Astrocyte (in vitro differentiated cells and primary cell): Measurements from ENCODE around the gene SLC25A10. TPM values are rescaled to one million over a fixed set of nuclear protein-coding genes. Genes with fewer than 3 reads are reported as not detected.

Experiments used
- DNase-seq: peaks from one replicate; pipeline ENCODE4 v3.0.0-alpha.2; 2010; ENCODE audit warnings: low read depth
- FAIRE-seq: peaks from 2 replicates; lab custom pipeline; 2011; peaks lifted over from hg19 to GRCh38; lab: Jason Lieb, UNC
- H2AFZ ChIP-seq: 2 replicates; pipeline ENCODE4 v1.6.0; 2012; ENCODE audit warnings: low read depth, low read length, inconsistent platforms
- H3K27ac ChIP-seq: 2 replicates; pipeline ENCODE4 v1.5.1; 2011; ENCODE audit warnings: low read depth, low read length, inconsistent platforms
- H3K27me3 ChIP-seq: 2 replicates; pipeline ENCODE4 v1.6.0; 2011; ENCODE audit warnings: low read length, inconsistent platforms; ENCODE audit not compliant: insufficient read depth
- H3K36me3 ChIP-seq: 2 replicates; pipeline ENCODE4 v1.5.1; 2011; ENCODE audit warnings: low read length, inconsistent platforms; ENCODE audit not compliant: insufficient read depth
- H3K4me1 ChIP-seq: 2 replicates; pipeline ENCODE4 v1.5.1; 2011; ENCODE audit warnings: low read length, inconsistent platforms; ENCODE audit not compliant: insufficient read depth
- H3K4me2 ChIP-seq: 2 replicates; pipeline ENCODE4 v1.6.0; 2012; ENCODE audit warnings: low read length, inconsistent platforms
- H3K4me3 ChIP-seq: 2 replicates; pipeline ENCODE4 v1.5.1; 2011; ENCODE audit warnings: low read depth, mild to moderate bottlenecking, low read length, inconsistent platforms; ENCODE audit not compliant: insufficient read depth
- H3K79me2 ChIP-seq: 2 replicates; pipeline ENCODE4 v1.6.0; 2012; ENCODE audit warnings: mild to moderate bottlenecking, low read length, inconsistent platforms; ENCODE audit not compliant: insufficient read depth
- H3K9ac ChIP-seq: 2 replicates; pipeline ENCODE4 v1.6.0; 2012; ENCODE audit warnings: mild to moderate bottlenecking, low read length, inconsistent platforms
- H3K9me3 ChIP-seq: 2 replicates; pipeline ENCODE4 v1.5.1; 2012; ENCODE audit warnings: low read depth, mild to moderate bottlenecking, low read length, inconsistent platforms; ENCODE audit not compliant: insufficient read depth
- H4K20me1 ChIP-seq: 2 replicates; pipeline ENCODE4 v1.6.0; 2012; ENCODE audit warnings: low read length, inconsistent platforms; ENCODE audit not compliant: insufficient read depth
- H3K27ac Mint-ChIP-seq: one replicate; pipeline ENCODE4 v1.8.0; 2021; ENCODE audit warnings: mild to moderate bottlenecking, mixed read lengths; ENCODE audit not compliant: unreplicated experiment
- H3K27me3 Mint-ChIP-seq: one replicate; pipeline ENCODE4 v1.8.0; 2021; ENCODE audit warnings: low read depth, mixed read lengths; ENCODE audit not compliant: unreplicated experiment
- H3K36me3 Mint-ChIP-seq: one replicate; pipeline ENCODE4 v1.8.0; 2021; ENCODE audit warnings: low read depth, mixed read lengths; ENCODE audit not compliant: unreplicated experiment
- H3K4me1 Mint-ChIP-seq: one replicate; pipeline ENCODE4 v1.8.0; 2021; ENCODE audit warnings: low read depth, mixed read lengths; ENCODE audit not compliant: unreplicated experiment
- H3K4me3 Mint-ChIP-seq: one replicate; pipeline ENCODE4 v1.8.0; 2021; ENCODE audit warnings: mild to moderate bottlenecking, moderate library complexity, mixed read lengths; ENCODE audit not compliant: unreplicated experiment
- H3K9me3 Mint-ChIP-seq: one replicate; pipeline ENCODE4 v1.8.0; 2021; ENCODE audit warnings: mild to moderate bottlenecking, mixed read lengths; ENCODE audit not compliant: unreplicated experiment
- CTCF ChIP-seq: IDR thresholded peaks from 2 replicates; pipeline ENCODE4 v1.5.1; 2011; ENCODE audit warnings: low read depth, mild to moderate bottlenecking, inconsistent platforms, low read length, moderate library complexity; ENCODE audit not compliant: insufficient read depth
- EZH2 ChIP-seq: IDR thresholded peaks from 2 replicates; pipeline ENCODE4 v1.6.1; 2012; ENCODE audit warnings: mild to moderate bottlenecking, low read length, inconsistent platforms; ENCODE audit not compliant: insufficient read depth
- total RNA-seq: library from RNA; stranded (reverse); gene quantifications from 2 replicates; pipeline ENCODE4 v1.2.1, GENCODE V29; 2021

The SLC25A10 gene
- total RNA-seq, 1 donor from 2014 or later, result 9.3 TPM

DNA sequence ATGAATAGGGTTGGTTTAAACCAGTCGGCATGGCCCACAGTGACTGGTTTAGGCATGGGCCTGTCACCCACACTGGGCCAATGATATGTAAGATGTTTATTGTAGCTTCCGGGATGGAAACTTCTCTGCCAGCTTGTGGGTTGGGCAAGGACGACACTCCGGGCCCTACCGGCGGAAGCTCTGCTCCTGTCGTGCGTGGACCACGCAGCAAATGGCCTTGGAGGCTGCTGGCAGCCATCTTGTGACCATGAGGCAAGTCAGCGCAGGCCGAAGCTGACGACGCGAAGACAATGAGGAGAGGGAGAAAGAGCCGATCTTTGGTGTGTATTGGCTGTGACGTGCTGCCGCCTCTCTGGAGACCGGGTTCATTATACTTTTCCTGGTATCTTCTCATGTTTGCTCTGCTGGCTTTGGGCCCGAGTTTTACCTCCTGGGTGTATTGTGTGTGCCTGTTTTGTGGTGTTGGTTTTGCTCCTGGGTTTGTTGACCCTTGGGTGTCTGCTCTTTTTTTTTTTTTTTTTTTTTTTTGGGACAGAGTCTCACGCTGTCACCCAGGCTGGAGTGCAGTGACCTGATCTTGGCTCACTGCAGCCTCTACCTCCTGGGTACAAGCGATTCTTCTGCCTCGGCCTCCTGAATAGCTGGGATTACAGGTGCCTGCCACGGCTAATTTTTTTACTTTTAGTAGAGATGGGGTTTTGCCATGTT, 15.4 kb downstream of the SLC25A10 start:
- Mint-ChIP-seq H3K27me3 (peaks cover 11% of the 10 kb centered on the region), H3K27ac (no peak overlapping the region), H3K4me1 (no peaks in the 10 kb centered on the region), H3K4me3 (no peak overlapping the region), H3K9me3 (no peaks in the 10 kb centered on the region), H3K36me3 (no peaks in the 10 kb centered on the region)
- H3K4me2 ChIP-seq, result no peak overlapping the region
- H3K27me3 ChIP-seq, result peaks cover 7% of the 10 kb centered on the region
- no peak overlapping the region for H2AFZ ChIP-seq
- DNase-seq (no peak), FAIRE-seq (no peak)
- H3K9ac ChIP-seq, result no peak overlapping the region
- TF ChIP-seq EZH2, result no peak
- H3K79me2 ChIP-seq, result no peaks in the 10 kb centered on the region
- H3K4me3 ChIP-seq, result no peak overlapping the region
- no peaks in the 10 kb centered on the region for H4K20me1 ChIP-seq
- H3K36me3 ChIP-seq, result no peaks in the 10 kb centered on the region
- H3K4me1 ChIP-seq, result peaks cover 3% of the 10 kb centered on the region
- no peak overlapping the region for H3K27ac ChIP-seq
- H3K9me3 ChIP-seq, result no peaks in the 10 kb centered on the region

DNA sequence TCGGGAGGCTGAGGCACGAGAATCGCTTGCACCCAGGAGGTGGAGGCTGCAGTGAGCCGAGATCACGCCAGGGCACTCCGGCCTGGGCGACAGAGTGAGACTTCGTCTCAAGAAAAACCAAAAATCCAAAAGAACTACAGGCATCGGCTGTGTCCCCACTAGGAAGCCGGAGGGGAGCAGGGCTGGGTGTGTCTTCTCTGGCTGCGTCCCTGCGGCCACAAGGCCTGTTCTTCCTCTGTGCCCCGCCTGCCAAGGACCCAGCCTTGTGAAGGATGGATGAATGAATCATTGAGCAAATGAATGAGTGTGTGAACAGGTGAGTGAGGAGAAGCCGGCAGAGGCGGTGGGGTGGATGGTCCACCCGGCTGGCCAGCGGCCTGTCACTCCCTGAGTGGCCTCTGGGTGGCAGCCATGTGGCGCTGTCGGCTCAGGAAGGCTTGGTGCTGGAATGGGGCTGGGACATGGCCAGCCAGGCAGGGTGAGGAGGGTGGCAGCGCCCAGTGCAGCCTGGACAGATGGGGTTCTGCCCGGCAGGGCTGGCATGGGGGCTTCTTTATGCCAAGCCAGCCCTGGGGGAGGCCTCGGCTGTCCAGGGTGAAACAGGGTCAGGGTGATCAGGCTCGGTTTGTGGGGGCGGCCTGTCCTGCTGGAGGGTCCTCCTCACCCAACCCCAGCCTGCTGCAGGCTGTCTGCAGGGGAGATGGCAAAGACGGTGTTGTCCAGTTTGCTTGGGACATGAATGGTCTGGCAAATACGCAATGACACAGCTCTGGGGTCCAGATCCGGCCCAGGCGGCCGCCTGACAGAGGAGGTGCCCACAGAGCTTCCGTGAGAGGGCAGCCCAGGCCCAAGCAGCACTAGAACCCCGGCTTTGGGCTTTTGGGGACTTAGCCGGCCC, 21.7 kb downstream of the SLC25A10 start:
- Mint-ChIP-seq H3K4me1 (peaks cover 3% of the 10 kb centered on the region), H3K4me3 (peak overlapping the region; percentile 50), H3K36me3 (no peaks in the 10 kb centered on the region), H3K27me3 (peaks cover 18% of the 10 kb centered on the region), H3K27ac (no peak overlapping the region), H3K9me3 (no peaks in the 10 kb centered on the region)
- FAIRE-seq (no peak), DNase-seq (no peak)
- Histone ChIP-seq H3K9ac (no peak overlapping the region), H3K79me2 (no peaks in the 10 kb centered on the region), H3K4me3 (no peak overlapping the region), H3K27me3 (peaks cover 12% of the 10 kb centered on the region), H3K9me3 (no peaks in the 10 kb centered on the region), H3K4me1 (peaks cover 3% of the 10 kb centered on the region), H3K4me2 (no peak overlapping the region), H2AFZ (no peak overlapping the region), H3K36me3 (no peaks in the 10 kb centered on the region), H4K20me1 (no peaks in the 10 kb centered on the region), H3K27ac (no peak overlapping the region)
- TF ChIP-seq CTCF (peak; percentile 76), EZH2 (no peak)

DNA sequence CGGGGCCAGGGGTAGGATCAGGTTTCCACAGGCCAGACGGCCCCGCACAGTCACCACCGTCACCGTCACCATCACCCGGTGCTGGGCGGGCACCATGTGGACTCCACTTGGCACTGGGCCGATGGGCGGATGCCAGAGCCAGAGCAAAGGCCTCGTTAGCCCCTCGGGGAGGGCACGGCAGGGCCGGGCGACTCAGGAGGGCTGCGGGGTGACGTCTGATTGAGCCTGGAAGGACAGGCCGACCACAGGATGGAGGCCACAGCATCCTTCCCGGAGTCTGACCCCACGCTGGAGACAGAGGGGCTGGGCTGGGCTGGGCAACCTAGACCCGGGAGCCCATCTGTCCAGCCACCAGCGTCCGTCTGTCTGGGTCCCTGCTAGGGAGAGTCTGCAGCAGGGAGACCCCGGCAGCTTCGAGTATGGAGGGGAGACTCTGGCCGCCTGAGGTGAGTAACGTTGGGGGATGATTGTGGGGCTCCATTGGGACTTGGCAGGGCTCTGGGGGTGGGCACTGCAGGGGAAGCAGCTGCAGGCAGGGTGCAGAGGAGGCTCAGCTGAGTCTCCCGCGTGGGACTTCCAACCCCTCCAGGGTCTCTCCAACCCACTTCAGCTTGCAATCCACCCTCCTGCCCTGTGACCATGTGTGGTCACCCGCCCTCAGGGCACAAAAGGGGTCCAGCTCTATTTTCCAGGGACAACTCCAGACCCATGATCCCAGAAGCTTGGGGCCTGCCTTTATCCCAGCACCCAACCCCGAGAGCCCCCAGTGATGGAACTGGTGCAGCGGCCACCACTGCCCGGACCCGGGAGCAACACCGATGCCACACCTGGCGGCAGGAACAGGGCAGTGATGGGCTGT, 22.6 kb downstream of the SLC25A10 start:
- peaks cover 3% of the 10 kb centered on the region for H3K4me1 Mint-ChIP-seq
- no peak overlapping the region for H3K9ac ChIP-seq
- no peak overlapping the region for H3K4me2 ChIP-seq
- no peaks in the 10 kb centered on the region for H4K20me1 ChIP-seq
- no peaks in the 10 kb centered on the region for H3K9me3 ChIP-seq
- no peak overlapping the region for H3K27ac ChIP-seq
- peaks cover 12% of the 10 kb centered on the region for H3K27me3 ChIP-seq
- no peaks in the 10 kb centered on the region for H3K36me3 Mint-ChIP-seq
- no peaks in the 10 kb centered on the region for H3K79me2 ChIP-seq
- H3K27ac Mint-ChIP-seq, result no peak overlapping the region
- TF ChIP-seq CTCF, result no peak
- TF ChIP-seq EZH2, result no peak
- H2AFZ ChIP-seq, result no peak overlapping the region
- no peaks in the 10 kb centered on the region for H3K9me3 Mint-ChIP-seq
- no peak for FAIRE-seq
- no peak overlapping the region for H3K4me3 Mint-ChIP-seq
- peaks cover 19% of the 10 kb centered on the region for H3K27me3 Mint-ChIP-seq
- H3K4me3 ChIP-seq, result no peak overlapping the region
- H3K4me1 ChIP-seq, result peaks cover 3% of the 10 kb centered on the region
- H3K36me3 ChIP-seq, result no peaks in the 10 kb centered on the region
- DNase-seq, result no peak
